Measurements from ENCODE around the gene QSOX2.

QSOX2 gene

GRCh38 chr9:136219276-136219675 lies 26.3 kb downstream of the QSOX2 start:
- no peak for DNase-seq

- DNase-seq = no peak
Measured at GRCh38 chr9:136218673-136219072, 26.9 kb downstream of the QSOX2 start.

- DNase-seq = no peak
Measured at GRCh38 chr9:136218271-136218670, 27.3 kb downstream of the QSOX2 start.

GRCh38 chr9:136216541-136217244 lies 28.9 kb downstream of the QSOX2 start:
- DNase-seq = no peak

GRCh38 chr9:136213733-136214132 lies 31.9 kb downstream of the QSOX2 start:
- DNase-seq = no peak

- no peak for DNase-seq
Measured at GRCh38 chr9:136212345-136212950, 33.2 kb downstream of the QSOX2 start.

GRCh38 chr9:136211441-136212344 lies 33.9 kb downstream of the QSOX2 start:
- no peak for DNase-seq

- DNase-seq = no peak
Measured at GRCh38 chr9:136211006-136211405, 34.6 kb downstream of the QSOX2 start.

- no peak for DNase-seq
Measured at GRCh38 chr9:136210276-136210675, 35.3 kb downstream of the QSOX2 start.

- no peak for DNase-seq
Measured at GRCh38 chr9:136209786-136210185, 35.8 kb downstream of the QSOX2 start.

- DNase-seq = no peak
Measured at GRCh38 chr9:136209232-136209631, 36.4 kb downstream of the QSOX2 start.

GRCh38 chr9:136208675-136209074 lies 36.9 kb downstream of the QSOX2 start:
- no peak for DNase-seq

- no peak for DNase-seq
Measured at GRCh38 chr9:136207616-136208015, 38.0 kb downstream of the QSOX2 start.

GRCh38 chr9:136206602-136207275 lies 38.9 kb downstream of the QSOX2 start:
- no peak for DNase-seq

- no peak for DNase-seq
Measured at GRCh38 chr9:136205707-136205992, 40.0 kb downstream of the QSOX2 start.

GRCh38 chr9:136204838-136205706 lies 40.5 kb downstream of the QSOX2 start, which contains the start of gene LHX3:
Gene LHX3 (minus strand): TSS chr9:136205128. CDS start chr9:136205012, 116 bp downstream.
- no peak for DNase-seq

GRCh38 chr9:136204145-136204805 lies 41.3 kb downstream of the QSOX2 start:
- DNase-seq = no peak

- no peak for DNase-seq
Measured at GRCh38 chr9:136203408-136204144, 42.0 kb downstream of the QSOX2 start.

GRCh38 chr9:136202454-136203407 lies 42.9 kb downstream of the QSOX2 start:
- DNase-seq = no peak

Measured in activated CD4-positive, alpha-beta T cell treated with anti-CD3 and anti-CD28 coated beads for 4 hours (primary cell).